HepG2 (cell line): Measurements from ENCODE around the gene SUN1. TPM values are rescaled to one million over a fixed set of nuclear protein-coding genes. Genes with fewer than 3 reads are reported as not detected.

Experiments used
- ATAC-seq: fragments of 200-7000 bp; cut with Tn5 transposase; 3 replicates; pipeline ENCODE4 v1.9.1; 2020; ENCODE audit warnings: mild to moderate bottlenecking, moderate library complexity
- BruUV-seq: library from RNA; stranded (reverse); fragments of 400-500 nt; replicated peaks from 2 replicates; lab custom pipeline; 2021; lab: Mats Ljungman, UMichigan
- CTCF ChIA-PET: fragments of 300-600 bp; formaldehyde crosslinking; extraction: SDS; loops from one replicate; lab custom pipeline; 2021; ENCODE audit warnings: low total read pairs, inconsistent platforms, low intra/inter-chr PET ratio; lab: Yijun Ruan, JAX
- POLR2A ChIA-PET: fragments of 350-600 bp; sonication (Branson Sonifier 250); formaldehyde crosslinking; loops from one replicate; lab custom pipeline; 2020; ENCODE audit warnings: antibody characterized with exemption, inconsistent platforms; lab: Yijun Ruan, JAX
- DNase-seq: peaks from one replicate; pipeline ENCODE4 v3.0.0-alpha.2; 2015; ENCODE audit warnings: low spot score
- FAIRE-seq: peaks from 3 replicates; lab custom pipeline; 2011; peaks lifted over from hg19 to GRCh38; lab: Jason Lieb, UNC
- H2AFZ ChIP-seq: one replicate; pipeline ENCODE4 v1.6.1; 2011; ENCODE audit warnings: low read length, inconsistent platforms
- H3K27ac ChIP-seq: fragments of 300-600 bp; 3 replicates; pipeline ENCODE4 v1.8.0; 2011; ENCODE audit warnings: mixed run types, mild to moderate bottlenecking, mixed read lengths, low read length, inconsistent platforms; ENCODE audit not compliant: insufficient read depth; ENCODE audit errors: extremely low read length
- H3K27me3 ChIP-seq, 2 experiments: fragments of 200-600 bp in 1 of 2; 2 replicates in 1 of 2; 3 replicates in 1 of 2; pipeline versions ENCODE4 v1.6.0 to v1.8.0; 2011; ENCODE audit warnings: low read length in 2 of 2, mild to moderate bottlenecking in 2 of 2, moderate library complexity in 2 of 2, inconsistent platforms in 1 of 2; ENCODE audit not compliant: insufficient read depth in 2 of 2, control insufficient read depth in 1 of 2
- H3K36me3 ChIP-seq, 2 experiments: fragments of 200-600 bp in 1 of 2; replicated peaks in 1 of 2; 2 replicates in 1 of 2; 3 replicates in 1 of 2; pipeline versions ENCODE4 v1.5.1 to v1.8.0; 2011; ENCODE audit warnings: low read length in 2 of 2, inconsistent platforms in 1 of 2; ENCODE audit not compliant: insufficient read depth in 2 of 2, control insufficient read depth in 1 of 2
- H3K4me1 ChIP-seq: 2 replicates; pipeline ENCODE4 v1.5.1; 2012; ENCODE audit warnings: low read length, inconsistent platforms; ENCODE audit not compliant: insufficient read depth
- H3K4me2 ChIP-seq: 2 replicates; pipeline ENCODE4 v1.6.0; 2011; ENCODE audit warnings: low read depth, low read length, inconsistent platforms
- H3K4me3 ChIP-seq, 3 experiments: fragments of 200-600 bp in 1 of 3; sonication (generic), shearing (Covaris generic) in 1 of 3; replicated peaks in 1 of 3; 2 replicates each; pipeline ENCODE4 v1.5.1; 2011 to 2016; ENCODE audit warnings: low read length in 3 of 3, inconsistent platforms in 2 of 3, low read depth in 2 of 3, mild to moderate bottlenecking in 2 of 3, control low read depth in 1 of 3, mixed read lengths in 1 of 3; ENCODE audit not compliant: insufficient read depth in 1 of 3
- H3K79me2 ChIP-seq: one replicate; pipeline ENCODE4 v1.6.1; 2011; ENCODE audit warnings: low read length, inconsistent platforms; ENCODE audit not compliant: insufficient read depth
- H3K9ac ChIP-seq: 2 replicates; pipeline ENCODE4 v1.6.0; 2011; ENCODE audit warnings: mild to moderate bottlenecking, low read depth, low read length, inconsistent platforms; ENCODE audit not compliant: insufficient read depth
- H3K9me3 ChIP-seq: 2 replicates; pipeline ENCODE4 v1.5.1; 2012; ENCODE audit warnings: mild to moderate bottlenecking, low read length
- H4K20me1 ChIP-seq: 2 replicates; pipeline ENCODE4 v1.6.0; 2011; ENCODE audit warnings: inconsistent platforms, mild to moderate bottlenecking, low read length, moderate library complexity; ENCODE audit not compliant: insufficient read depth
- ELF4 ChIP-seq: sonication (generic); formaldehyde crosslinking; IDR thresholded peaks from 2 replicates; pipeline ENCODE4 v1.5.0; 2020; ENCODE audit warnings: missing genetic modification reagents, mild to moderate bottlenecking, moderate library complexity, borderline replicate concordance
- RBM22 ChIP-seq: fragments of 200-400 bp; formaldehyde crosslinking; optimal IDR thresholded peaks from 2 replicates; pipeline ENCODE3; 2017; ENCODE audit warnings: mild to moderate bottlenecking, low read length, moderate library complexity
- RBM39 ChIP-seq: fragments of 200-400 bp; formaldehyde crosslinking; IDR thresholded peaks from one replicate; pipeline ENCODE4 v1.6.1; 2018; ENCODE audit warnings: antibody characterized with exemption, mild to moderate bottlenecking, low read depth, low read length; ENCODE audit not compliant: poor library complexity, severe bottlenecking
- TBP ChIP-seq: sonication (generic); formaldehyde crosslinking; IDR thresholded peaks from 2 replicates; pipeline ENCODE4 v1.5.0; 2020; ENCODE audit warnings: missing genetic modification reagents
- TCF7 ChIP-seq: sonication (generic); IDR thresholded peaks from 2 replicates; pipeline ENCODE4 v1.6.1; 2016; ENCODE audit warnings: antibody characterized with exemption, low read depth
- ZNF543 ChIP-seq: sonication (generic); formaldehyde crosslinking; IDR thresholded peaks from 2 replicates; pipeline ENCODE4 v1.4.0; 2020; ENCODE audit warnings: mild to moderate bottlenecking, missing genetic modification reagents
- WGBS: methylation state at CpG from one replicate; pipeline ENCODE4 v1.1.6; 2017; ENCODE audit warnings: low lambda C conversion rate; 5-methylcytosine and 5-hydroxymethylcytosine counted together
- in situ Hi-C: cut with HindIII; loops from 2 replicates; pipeline ENCODE4 v1.10.0; 2017; ENCODE audit warnings: low pct_unique_long_range_greater_than_20kb; ENCODE audit not compliant: extremely low pct_ligation_motif_present
- intact Hi-C: fragments of 100-400 bp; cut with micrococcal nuclease; formaldehyde crosslinking; loops from one replicate; pipeline ENCODE4 v1.10.0; 2022; ENCODE audit not compliant: unreplicated experiment
- polyA plus RNA-seq, 8 experiments: library from polyadenylated mRNA; depleted of rRNA in 3 of 8; stranded (reverse) in 7 of 8; unstranded in 1 of 8; fragments of >200 nt; fragmentation: Illumina TruSeq in 4 of 8; extraction: Trizol in 4 of 8; gene quantifications; 2 replicates each; pipeline versions ENCODE4 v1.2.1 to v1.2.3, GENCODE V29; 2011 to 2016; ENCODE audit warnings: low read depth in 4 of 8, missing spikeins in 1 of 8, mixed read lengths in 1 of 8; ENCODE audit not compliant: insufficient read depth in 1 of 8
- total RNA-seq, 5 experiments: library from RNA; depleted of rRNA; stranded (reverse); fragments of >200 nt; fragmentation: Illumina TruSeq; extraction: Trizol; gene quantifications; 2 replicates each; pipeline ENCODE4 v1.2.3, GENCODE V29; 2016; ENCODE audit warnings: low read depth in 1 of 5
- TF ChIP-seq, protein P1 (sequence below): sonication (generic); formaldehyde crosslinking; IDR thresholded peaks from 2 replicates; pipeline ENCODE4 v1.4.0; 2020; ENCODE audit warnings: missing genetic modification reagents, borderline replicate concordance

SUN1 gene
- total and polyA plus RNA-seq, 2 of the 13 experiments (the other 11 are each of a cell fraction or from before 2014, with no cell fraction given): 47.0 to 126 TPM

GRCh38 chr7:845091-845490, 12.8 kb downstream of the SUN1 start:
- no peaks in the 10 kb centered on the region for H3K4me1 ChIP-seq
- H3K27me3 ChIP-seq: no peaks in the 10 kb centered on the region
- WGBS: 96% methylated on average over 22 of the region's 22 CpGs
- BruUV-seq: no TSS peak
- FAIRE-seq (no peak), ATAC-seq (no peak), DNase-seq (no peak)
- no peaks in the 10 kb centered on the region for H4K20me1 ChIP-seq
- no peak overlapping the region for H3K4me2 ChIP-seq
- H3K4me3 ChIP-seq: no peak overlapping the region
- in situ Hi-C loops: no loop called here
- no peak overlapping the region for H2AFZ ChIP-seq
- peaks cover 22 to 51% of the 10 kb centered on the region in 2 experiments; a peak in 4 of 5 replicates for H3K36me3 ChIP-seq
- no peak overlapping the region for H3K9ac ChIP-seq
- CTCF ChIA-PET: no interaction called here
- POLR2A ChIA-PET: interaction anchor here (0.7 kb wide), 1 partner anchor 373 kb away, joined by 3 read pairs; no protein-coding TSS in a partner anchor
- no peaks in the 10 kb centered on the region for H3K9me3 ChIP-seq
- H3K27ac ChIP-seq: no peak overlapping the region
- intact Hi-C loops: no loop called here
- no peak for TF ChIP-seq RBM22
- no peak for TF ChIP-seq RBM39
- no peak for TF ChIP-seq TBP (CRISPR knock-in tag)
- no peak for TF ChIP-seq ELF4 (CRISPR knock-in tag)
- no peak for TF ChIP-seq ZNF543 (CRISPR knock-in tag)
- TF ChIP-seq, protein P1, sequence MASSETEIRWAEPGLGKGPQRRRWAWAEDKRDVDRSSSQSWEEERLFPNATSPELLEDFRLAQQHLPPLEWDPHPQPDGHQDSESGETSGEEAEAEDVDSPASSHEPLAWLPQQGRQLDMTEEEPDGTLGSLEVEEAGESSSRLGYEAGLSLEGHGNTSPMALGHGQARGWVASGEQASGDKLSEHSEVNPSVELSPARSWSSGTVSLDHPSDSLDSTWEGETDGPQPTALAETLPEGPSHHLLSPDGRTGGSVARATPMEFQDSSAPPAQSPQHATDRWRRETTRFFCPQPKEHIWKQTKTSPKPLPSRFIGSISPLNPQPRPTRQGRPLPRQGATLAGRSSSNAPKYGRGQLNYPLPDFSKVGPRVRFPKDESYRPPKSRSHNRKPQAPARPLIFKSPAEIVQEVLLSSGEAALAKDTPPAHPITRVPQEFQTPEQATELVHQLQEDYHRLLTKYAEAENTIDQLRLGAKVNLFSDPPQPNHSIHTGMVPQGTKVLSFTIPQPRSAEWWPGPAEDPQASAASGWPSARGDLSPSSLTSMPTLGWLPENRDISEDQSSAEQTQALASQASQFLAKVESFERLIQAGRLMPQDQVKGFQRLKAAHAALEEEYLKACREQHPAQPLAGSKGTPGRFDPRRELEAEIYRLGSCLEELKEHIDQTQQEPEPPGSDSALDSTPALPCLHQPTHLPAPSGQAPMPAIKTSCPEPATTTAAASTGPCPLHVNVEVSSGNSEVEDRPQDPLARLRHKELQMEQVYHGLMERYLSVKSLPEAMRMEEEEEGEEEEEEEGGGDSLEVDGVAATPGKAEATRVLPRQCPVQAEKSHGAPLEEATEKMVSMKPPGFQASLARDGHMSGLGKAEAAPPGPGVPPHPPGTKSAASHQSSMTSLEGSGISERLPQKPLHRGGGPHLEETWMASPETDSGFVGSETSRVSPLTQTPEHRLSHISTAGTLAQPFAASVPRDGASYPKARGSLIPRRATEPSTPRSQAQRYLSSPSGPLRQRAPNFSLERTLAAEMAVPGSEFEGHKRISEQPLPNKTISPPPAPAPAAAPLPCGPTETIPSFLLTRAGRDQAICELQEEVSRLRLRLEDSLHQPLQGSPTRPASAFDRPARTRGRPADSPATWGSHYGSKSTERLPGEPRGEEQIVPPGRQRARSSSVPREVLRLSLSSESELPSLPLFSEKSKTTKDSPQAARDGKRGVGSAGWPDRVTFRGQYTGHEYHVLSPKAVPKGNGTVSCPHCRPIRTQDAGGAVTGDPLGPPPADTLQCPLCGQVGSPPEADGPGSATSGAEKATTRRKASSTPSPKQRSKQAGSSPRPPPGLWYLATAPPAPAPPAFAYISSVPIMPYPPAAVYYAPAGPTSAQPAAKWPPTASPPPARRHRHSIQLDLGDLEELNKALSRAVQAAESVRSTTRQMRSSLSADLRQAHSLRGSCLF (CRISPR knock-in tag): no peak
- TF ChIP-seq TCF7: no peak
- H3K79me2 ChIP-seq: no peaks in the 10 kb centered on the region
